Measurements from ENCODE around the gene PRICKLE4.

PRICKLE4 gene, protein sequence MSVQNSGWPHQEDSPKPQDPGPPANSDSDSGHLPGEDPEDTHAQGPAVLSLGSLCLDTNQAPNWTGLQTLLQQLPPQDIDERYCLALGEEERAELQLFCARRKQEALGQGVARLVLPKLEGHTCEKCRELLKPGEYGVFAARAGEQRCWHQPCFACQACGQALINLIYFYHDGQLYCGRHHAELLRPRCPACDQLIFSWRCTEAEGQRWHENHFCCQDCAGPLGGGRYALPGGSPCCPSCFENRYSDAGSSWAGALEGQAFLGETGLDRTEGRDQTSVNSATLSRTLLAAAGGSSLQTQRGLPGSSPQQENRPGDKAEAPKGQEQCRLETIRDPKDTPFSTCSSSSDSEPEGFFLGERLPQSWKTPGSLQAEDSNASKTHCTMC

DNA sequence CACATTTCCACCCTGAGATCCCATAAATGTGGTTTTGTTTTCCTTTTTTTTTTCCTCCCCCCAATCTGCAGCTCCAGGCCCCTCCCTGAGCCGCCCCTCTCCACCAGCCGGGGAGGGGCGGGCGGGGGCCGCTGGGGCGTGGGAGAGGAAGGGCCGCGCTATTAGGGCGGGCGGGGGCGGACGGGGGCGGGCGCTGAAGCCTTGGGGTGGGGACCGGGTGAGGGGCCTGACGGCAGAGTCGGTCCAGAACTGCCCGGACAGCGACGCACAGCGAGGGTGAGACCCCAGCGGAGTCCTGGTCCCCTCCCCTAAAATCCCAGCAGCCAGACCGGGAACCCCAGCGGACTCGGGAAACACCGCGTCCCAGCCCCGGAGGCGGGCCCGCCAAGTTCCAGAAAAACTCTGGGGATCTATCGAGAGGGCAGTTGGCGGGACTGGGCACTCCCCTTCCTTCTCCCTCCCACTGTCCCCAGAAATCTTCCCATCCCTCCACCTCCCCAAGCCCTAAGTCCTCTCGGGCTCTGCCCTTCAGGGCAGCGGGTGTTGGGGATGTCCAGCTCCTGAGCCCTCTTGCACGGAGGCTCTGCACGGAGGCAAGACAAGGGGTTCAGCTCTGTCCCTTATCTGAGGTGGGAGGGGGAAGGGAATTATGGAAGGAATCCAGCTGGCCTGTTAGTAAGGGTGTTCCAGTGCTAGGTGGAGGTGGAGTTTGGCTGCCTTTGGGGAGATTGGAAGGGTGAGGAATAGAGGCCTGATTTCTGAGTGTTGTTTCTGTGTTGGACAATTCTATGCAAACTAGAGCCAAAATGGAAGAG lies at the start of gene PRICKLE4:
Gene PRICKLE4 (plus strand): TSS at position 232 of the 815 bp plus-strand sequence. CDS start 2,692 bp downstream, outside the sequence.
- no peak for DNase-seq

DNA sequence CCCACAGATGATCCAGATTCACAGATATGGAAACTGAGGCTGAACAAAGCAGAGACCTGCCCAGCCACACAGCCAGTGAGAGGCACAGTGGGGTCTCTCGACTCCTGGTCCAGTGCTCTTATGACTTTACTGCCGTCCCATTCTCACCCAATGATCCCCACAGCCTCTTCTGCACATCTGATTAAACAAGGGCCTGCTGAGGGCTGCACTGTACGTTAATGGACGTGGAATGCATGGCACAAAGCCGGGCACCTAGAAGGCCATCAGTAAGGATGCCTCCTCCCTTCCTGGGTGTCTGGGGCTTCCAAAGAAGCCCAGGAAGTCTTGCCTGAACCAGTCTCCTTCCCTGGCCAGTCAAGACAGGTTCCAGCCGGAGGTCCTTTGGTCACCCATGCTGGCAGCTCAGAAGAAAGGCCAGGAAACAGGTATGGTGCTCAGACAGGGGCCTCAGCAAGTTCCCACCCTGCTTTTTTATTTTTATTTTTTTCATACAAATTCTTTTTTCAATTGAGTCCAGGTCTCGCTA lies 49.0 kb upstream of the PRICKLE4 start:
- no peak for DNase-seq

DNA sequence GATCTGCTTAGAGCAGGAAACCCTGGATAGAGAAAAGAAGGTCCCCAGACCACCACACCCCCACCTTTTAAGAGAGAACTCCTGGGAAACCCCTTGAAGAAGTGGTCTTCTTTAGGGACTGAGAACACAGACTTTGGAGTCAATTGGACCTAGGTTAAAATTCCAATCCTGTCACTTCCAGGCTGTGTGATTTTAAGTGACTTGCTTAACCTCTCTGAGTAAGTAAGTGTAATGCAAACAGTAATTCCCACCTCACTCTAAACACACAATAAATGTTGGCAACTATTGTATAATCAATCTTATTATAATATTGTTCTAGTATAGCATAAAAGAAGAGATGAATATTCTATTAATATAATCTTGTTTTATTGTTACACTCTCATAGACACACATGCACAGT lies 48.4 kb upstream of the PRICKLE4 start:
- no peak for DNase-seq

DNA sequence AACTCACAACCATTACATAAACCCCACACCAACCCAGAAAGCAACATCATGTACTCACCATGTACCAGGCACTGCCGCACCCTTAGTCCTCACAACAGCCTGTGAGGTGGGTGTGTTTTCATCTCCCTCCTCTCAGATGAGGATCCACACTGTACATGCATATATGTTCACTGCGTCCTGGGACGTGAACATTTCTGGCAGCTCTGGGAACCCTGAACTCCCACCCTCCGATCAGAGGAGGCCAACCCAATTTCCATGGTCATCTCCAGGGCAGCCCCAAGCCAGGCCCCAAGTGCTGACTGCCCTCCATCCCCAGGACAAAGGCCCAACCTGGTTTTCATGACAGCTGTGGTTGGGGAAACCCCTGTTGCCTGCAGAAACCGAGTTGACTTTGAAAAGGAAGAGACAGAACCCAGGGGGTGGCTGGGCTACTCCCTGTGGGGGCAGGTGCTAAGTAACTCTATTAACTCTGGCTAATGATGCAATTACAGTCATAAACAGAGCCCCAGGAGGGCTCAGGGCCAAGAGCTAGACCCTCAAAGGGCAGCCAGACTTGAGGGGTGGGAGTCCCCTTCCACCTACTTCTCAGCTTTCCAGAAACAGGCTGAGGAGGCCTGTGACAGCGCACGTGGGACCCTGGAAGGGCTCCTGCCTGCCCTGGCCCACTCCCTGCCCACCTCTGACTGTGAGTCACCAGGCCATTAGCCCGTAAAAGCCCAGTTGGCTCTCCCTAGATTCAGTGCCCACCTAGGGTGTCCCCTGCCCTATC lies 47.8 kb upstream of the PRICKLE4 start:
- DNase-seq = peak; percentile 84

DNA sequence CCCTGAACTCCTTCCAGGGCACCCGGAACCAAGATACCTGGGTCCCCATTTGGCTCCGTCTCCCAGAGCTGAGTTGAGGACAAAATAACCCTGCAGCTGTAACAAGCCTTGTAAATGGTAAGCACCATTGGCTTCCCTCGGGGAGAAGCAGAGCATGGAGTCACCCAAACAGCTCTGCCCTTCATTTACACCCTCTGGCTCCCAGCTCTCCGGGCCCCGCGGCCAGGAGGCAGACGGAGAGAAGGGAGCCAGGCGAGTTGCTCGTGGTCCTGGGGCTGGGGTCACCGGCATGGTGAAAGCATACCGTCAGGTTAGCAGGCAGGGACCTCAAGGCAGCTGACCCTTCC lies 47.2 kb upstream of the PRICKLE4 start:
- no peak for DNase-seq

DNA sequence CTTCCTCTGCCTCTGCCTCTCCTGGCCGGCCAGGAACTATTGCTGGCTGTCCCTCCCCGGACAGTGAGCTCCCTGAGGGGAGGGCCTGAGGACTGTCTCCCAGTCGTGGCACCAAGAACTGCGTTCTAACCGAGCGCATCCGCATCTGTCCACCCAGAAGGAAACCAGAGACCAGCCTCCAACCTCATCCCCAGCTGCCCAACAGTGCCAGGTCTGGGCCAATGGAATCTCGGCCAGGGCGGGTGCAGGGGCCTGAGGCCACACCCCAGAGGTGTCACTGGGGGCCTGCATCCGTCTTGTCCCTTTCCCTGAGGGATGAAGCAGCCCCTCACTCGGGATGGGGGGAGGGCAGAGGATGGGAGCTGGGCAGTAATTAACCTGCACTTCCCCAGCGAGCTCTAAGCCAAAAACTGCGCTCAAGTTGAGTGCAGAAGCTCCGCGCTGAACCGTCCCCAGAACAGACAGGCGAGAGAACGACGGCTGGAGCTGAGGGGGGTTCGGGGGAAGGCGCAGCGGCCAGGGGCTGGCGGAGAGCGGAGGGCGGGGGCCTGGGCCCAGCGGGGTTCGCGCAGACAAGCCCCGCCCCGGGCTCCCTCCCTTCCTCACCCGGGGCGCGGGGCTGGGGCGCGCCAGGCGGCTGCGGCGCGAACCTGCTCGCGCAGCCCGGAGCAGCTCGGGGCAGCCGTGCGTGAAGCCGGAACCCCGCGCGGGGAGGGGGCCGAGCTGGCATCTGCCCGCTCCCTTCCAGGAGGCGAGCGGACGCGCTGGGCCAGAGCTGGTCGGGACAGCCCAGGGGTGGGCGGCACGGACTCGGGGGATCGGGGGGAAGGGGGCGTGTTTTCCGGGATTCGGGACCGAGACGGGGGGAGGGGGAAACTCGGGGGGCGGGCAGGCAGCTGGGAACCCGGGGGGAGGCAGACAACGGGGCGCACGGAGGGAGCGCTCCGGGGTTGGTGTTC lies 46.6 kb upstream of the PRICKLE4 start:
- peak; percentile 80 for DNase-seq

DNA sequence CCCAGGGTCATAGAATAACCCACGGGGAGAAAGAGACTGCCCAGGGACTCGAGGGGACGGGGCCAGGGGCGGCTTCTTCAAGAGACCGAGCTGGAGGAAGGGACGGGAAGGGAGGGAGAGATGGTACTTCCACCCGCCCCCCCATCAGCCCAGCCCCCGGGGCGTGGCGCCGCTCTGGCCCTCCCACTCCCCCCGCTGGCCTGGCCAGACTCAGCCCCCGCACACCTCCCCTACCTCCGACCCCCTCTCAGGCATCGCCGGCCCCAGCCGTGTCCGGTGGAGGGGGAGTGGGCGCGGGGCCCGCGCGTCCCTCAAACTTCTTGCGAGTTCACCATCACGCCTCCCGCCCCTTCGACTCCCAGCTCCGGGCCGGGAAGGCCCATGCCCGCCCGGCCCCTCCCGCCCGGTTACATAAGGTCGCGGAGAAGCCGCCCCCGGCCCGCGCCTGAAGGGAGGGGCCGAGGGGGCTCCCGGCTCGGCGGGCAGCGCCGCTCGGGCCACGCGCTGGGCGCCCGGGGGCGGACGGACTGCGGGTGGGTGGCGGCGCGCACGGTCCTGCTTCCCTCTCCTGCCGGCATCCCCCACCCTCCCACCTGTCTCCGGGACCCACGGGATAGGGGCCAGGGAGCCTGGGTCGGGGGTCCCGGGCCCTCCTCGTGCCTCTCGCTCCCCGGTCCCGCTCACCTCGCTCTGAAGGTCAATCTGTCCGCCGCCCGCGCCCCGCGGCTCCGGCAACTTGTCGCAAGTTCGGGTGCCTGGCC lies 45.7 kb upstream of the PRICKLE4 start:
- DNase-seq = peak; percentile 87

DNA sequence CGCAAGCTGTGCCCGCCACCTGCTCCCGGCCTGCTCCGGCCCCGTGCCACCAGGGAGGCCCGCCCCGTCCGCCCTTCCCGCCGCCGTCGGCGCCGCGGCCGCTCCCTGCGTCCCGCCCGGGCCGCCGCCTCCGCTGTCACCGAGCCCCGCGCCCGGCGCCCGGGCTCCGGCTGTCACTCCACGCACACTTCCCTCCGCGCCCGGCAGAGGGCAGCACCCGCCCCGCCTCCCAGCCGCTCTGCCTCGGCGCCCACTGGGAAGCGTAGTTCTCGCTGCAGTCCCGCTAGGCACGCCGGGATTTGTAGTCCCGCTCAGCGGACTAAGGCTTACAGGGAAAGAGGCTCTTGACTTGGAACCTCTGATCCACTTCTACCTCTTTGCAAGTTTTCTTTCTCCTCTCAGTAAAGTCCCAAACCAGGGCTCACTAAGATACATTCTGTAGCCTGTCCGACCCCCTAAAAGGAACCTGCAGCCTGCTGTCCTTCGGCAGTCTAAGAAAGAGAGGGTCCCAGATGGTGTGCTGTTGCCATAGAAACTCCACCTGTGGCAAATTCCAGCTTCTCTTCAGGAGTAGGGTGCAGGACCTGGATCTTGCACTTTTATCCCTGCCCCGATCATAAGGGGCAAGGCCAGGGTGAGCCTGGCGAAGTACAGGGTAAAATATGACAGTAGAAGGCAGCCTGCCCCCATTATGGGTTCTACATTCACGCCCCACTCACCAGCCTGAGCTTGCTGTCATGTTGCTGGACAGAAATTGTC lies 45.0 kb upstream of the PRICKLE4 start, which contains the start of gene TFEB:
Gene TFEB (minus strand): TSS at position 182 of the 759 bp plus-strand sequence. CDS start 44,395 bp downstream, outside the sequence.
- peak; percentile 98 for DNase-seq

DNA sequence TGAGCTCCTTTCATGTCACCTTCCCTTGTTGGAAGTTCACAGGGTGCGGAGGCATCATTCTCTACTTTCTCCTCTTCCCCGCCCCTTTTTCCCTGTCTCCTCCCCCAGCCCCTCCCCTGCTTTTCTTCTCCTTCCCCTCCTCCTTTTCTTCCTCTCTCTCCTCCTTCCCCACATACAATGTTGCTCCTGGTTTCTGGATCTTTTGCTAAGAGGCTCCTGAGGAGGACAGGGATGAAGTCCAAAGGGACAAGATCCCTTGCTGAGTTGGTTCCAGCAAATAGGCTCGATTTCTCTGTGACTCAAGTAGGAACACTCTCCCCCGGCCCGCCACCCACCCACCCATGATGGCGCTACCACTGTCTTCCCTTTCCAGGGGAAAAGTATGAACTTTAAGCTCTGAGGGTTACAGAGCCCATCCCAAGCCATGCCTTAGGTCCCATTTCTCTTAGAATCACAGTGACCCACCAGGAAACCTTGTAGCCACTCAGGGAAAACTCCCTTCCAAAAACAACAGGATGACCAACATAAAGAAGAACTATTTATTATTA lies 44.3 kb upstream of the PRICKLE4 start:
- DNase-seq = no peak

DNA sequence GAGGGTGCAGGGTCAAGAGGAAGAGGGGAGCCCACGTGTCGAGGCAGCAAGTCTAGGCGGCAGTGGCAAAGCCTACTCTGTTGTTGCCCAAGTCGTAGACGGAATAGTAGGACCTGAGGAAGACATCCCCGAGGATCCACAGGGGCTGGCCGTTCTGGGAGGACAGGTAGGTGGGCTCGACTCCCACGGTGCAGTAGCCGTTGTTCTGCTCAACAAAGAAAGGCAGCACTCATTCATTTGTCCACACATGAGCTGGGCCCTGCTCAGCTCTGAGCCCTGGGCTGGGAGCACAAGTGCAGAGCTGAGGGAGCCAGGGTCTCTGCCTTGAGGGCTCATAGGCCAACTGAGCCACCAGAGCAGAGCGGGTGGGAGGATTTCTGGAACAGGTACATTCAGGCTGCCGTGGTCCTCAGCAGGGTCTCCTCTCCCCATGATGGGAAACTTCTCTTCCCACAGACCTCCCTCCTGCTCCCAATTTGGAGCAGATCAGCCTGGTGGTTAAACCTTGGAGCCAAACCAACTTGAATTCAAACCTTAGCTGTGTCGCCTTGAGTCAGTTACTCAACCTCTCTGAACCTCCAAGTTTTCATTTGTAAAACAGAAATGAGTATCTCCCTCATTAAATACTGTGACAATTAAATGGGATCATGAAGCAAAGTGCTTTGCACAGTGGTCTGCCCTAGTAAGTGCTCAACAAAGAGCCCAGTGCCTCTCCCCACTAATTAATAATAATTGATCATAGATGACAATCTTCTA lies 43.6 kb upstream of the PRICKLE4 start:
- no peak for DNase-seq

DNA sequence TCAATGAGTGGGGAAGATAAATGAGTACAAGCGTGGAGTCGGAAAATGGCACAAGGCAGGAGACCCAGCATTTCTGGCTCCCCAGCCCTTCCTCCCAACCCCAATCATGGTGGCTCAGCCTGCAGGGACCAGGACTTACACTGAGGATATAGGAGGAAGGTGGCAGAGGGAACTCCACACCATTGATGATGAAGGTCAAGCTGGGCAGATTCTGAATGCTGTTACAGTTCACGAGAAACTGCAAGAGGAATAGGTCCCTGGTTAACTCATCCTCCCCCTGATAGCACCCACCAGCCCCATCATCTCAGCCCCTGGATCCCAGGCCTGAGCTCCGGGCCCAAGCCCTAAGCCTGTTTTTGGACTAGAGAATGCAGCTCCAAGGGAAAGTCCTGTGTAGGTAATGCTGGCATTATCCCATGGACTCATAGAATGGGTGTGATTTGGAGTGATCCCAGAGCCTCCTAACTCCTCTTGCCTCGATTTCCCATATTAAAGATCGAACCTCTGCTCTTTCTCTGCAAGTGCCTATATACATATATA lies 42.9 kb upstream of the PRICKLE4 start:
- no peak for DNase-seq

DNA sequence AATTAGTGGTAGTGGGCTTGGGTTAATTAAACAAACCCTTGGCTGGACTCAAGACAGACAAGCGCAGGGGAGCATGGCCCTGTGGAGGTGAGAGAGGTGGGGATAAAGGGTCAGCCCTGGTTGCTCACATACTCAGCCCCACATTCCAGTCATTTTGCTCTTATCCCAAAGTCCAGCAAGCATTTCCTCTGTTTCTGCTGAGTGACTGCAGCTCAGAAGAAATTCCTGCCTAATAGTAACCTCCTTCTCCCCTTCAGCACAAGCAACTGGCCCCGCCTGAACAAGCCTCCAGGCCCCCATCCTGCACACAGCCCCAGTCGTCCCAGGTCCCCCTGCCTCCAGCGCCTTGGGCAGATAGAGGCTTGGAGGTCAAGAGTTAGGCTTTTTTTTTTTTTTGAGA lies 41.5 kb upstream of the PRICKLE4 start:
- DNase-seq = no peak

DNA sequence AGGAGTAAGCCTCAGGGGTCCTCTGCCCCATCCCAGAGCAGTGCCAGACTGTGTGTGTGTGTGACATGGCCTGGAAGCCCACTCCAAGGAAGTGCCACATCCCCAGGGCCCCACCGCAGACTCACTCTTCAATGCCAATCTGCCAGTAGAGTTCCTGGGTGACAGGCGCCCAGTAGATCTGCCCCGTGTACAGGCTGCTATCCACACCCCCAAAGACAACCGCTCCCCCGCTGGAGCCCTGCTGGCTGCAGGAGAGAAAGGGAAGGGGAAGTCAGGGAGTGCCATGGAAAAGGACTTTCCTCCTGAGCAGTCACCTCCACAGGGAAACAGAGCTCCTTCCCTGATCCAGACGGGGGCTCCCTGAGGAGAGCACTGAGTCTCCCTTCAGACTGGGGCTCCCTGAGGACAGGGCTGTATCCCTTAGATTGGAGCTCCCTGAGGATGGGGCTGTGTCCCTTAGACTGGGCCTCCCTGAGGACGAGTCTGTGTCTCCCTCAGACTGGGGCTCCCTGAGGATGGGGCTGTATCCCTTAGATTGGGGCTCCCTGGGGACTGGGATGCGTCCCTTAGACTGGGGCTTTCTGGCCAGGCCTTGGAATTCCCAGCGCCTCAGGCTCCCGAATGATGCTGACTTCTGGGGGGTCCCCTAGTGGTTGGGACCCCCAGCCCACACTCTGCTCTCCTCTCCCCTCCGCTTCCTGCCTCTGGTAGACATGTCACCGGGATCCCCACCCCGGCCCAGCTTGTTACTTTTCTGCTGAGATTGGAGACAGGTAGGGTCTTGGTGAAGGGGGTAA lies 40.0 kb upstream of the PRICKLE4 start:
- DNase-seq = no peak

DNA sequence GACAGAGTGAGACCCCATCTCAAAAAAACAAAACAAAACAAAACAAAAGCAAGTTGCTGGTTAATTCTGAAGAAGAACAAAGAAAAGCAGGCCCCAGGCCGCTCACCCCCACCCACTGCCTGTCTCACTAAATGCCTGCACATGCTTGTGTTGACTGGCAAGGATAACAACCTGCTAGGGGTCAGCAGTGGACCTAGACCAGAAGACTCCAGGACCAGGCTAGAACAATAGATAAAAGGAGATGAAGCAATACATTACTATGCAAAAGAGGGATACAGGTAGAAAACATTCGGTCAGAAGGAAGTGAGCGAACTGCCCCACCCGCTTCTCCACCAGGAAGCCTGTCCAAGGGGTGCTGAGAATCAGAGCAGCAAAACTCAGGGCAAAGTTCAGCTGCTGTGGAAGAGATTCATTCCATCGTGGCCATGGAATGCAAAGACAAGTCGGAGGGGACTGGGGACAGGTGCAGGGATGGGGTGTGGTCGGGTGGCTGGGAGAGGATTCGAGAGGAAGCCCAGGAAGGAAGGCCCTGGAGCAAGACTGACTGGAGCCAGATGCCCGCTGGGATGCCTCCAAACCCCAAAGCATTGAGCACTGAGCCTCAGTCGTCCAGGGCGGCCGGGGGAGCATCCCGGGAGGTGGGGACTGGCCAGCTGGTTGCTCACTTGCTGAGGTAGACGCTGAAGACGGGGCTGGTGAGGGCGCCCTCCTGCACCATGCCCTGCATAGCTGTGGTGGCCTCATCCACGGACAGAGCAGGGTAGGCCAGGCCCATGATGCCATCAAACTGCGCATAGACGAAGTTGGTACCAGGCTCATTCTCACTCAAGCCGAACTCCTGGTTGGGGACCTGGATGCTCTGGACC lies 38.7 kb upstream of the PRICKLE4 start:
- DNase-seq = no peak

DNA sequence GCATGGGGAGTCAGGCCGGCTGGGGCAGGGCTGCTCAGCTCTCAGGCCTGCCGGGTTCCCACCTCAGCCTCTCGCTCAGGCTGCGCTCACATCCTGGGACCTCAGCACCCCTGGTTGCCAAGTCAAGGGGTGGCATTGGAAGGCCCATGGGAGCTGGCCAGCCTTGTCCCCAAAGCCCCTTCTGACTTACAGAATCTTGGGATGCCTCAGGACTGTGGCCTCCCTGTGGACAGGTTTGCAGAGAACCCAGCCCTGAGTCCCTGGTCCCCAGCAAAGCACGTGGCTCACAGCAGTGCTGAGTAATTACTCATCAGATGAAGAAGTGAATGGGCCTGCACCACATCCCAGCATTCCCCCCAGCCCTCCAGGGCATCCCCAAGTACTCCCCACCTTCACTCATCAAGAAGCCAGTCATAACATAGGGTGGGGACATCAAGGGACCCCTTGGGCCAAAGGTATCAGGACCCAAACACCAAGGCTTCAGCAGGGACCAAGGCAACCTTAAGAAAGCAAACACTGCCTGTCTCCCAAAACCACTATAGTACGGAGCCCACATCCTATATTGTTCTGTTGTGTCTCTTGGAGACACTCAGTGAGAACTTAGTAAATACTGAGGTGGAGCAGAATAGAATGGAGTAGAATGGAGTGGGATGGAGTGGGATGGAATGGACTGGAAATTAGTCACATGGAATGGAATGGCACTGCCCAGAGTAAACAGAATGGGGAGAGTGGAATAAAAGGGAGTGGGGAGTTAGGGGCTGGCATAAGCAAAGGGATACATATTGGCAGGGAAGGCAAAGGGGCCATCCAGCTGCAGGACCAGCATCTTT lies 37.0 kb upstream of the PRICKLE4 start:
- DNase-seq = no peak

DNA sequence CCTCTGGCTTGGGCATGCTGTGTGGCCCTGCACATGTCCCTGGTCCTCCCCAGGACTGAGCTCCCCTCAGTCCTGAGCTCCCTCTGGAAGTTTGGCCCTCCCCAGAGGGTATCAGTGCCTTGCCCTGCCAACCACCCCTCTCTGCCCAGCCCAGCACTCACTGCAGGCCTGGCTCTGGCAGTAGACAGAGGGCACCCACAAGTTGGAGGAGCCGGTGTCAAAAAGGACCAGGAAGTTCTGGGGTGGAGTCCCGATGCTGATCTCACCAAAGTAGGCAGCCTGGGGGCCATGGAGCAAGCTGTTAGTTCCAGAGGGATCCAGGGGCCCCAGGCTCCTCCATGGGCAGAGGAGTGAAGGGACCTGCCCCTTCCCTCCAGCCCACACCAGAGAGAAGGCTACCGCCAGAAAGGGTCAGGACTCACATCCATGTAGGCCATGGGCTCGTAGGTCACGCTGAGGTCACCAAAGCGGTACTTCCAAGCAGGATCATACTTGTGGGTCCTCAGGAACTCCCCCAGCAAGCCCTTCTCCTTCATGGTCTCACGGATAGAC lies 36.3 kb upstream of the PRICKLE4 start:
- no peak for DNase-seq

Data from activated CD8-positive, alpha-beta memory T cell treated with anti-CD3 and anti-CD28 coated beads for 24 hours (primary cell).